K562 (cell line): Measurements from ENCODE around the gene CRYGB. TPM values are rescaled to one million over a fixed set of nuclear protein-coding genes. Genes with fewer than 3 reads are reported as not detected.

Experiments
- ATAC-seq: fragments of 200-7000 bp; cut with Tn5 transposase; 3 replicates; pipeline ENCODE4 v1.9.1; 2020; ENCODE audit warnings: moderate library complexity
- BruUV-seq: library from RNA; stranded (reverse); fragments of 400-500 nt; replicated peaks from 2 replicates; lab custom pipeline; 2021; lab: Mats Ljungman, UMichigan
- CTCF ChIA-PET: fragments of 300-600 bp; formaldehyde crosslinking; extraction: SDS; loops from one replicate; lab custom pipeline; 2021; ENCODE audit warnings: low intra/inter-chr PET ratio; lab: Yijun Ruan, JAX
- POLR2A ChIA-PET: fragments of 300-600, 350-650 bp; sonication (Branson Sonifier 250); formaldehyde crosslinking; extraction: SDS; loops from one replicate; lab custom pipeline; 2021; ENCODE audit warnings: antibody characterized with exemption, inconsistent platforms; lab: Yijun Ruan, JAX
- DNase-seq, 4 experiments: peaks; one replicate each; pipeline versions ENCODE4 v3.0.0 to v3.0.0-alpha.2; 2011 to 2018; ENCODE audit warnings: low spot score in 3 of 4, mixed read lengths in 3 of 4; ENCODE audit errors: extremely low read depth in 1 of 4
- FAIRE-seq: peaks from 2 replicates; lab custom pipeline; 2011; peaks lifted over from hg19 to GRCh38; lab: Jason Lieb, UNC
- H2AFZ ChIP-seq: 2 replicates; pipeline ENCODE4 v1.6.0; 2011; ENCODE audit warnings: low read depth, low read length, control low read depth, inconsistent platforms
- H3K27ac ChIP-seq: fragments of 200-600 bp; 3 replicates; pipeline ENCODE4 v1.8.0; 2011; ENCODE audit warnings: low read depth, mild to moderate bottlenecking, control low read depth, inconsistent platforms, low read length, moderate library complexity, mixed read lengths; ENCODE audit errors: extremely low read depth
- H3K27me3 ChIP-seq, 2 experiments: fragments of 300-600 bp in 1 of 2; 2 replicates in 1 of 2; 3 replicates in 1 of 2; pipeline versions ENCODE4 v1.6.0 to v1.8.0; 2011; ENCODE audit warnings: inconsistent platforms in 2 of 2, low read length in 2 of 2, mild to moderate bottlenecking in 1 of 2, mixed read lengths in 1 of 2, moderate library complexity in 1 of 2; ENCODE audit not compliant: control insufficient read depth in 2 of 2, insufficient read depth in 2 of 2
- H3K36me3 ChIP-seq: fragments of 300-600 bp; 3 replicates; pipeline ENCODE4 v1.8.0; 2011; ENCODE audit warnings: mild to moderate bottlenecking, low read length, inconsistent platforms; ENCODE audit not compliant: control insufficient read depth, insufficient read depth
- H3K4me1 ChIP-seq, 2 experiments: fragments of 200-600 bp in 1 of 2; replicated peaks in 1 of 2; 2 replicates in 1 of 2; 3 replicates in 1 of 2; pipeline versions ENCODE4 v1.5.1 to v1.8.0; 2011; ENCODE audit warnings: inconsistent platforms in 2 of 2, low read length in 2 of 2, mild to moderate bottlenecking in 1 of 2, mixed read lengths in 1 of 2, moderate library complexity in 1 of 2; ENCODE audit not compliant: control insufficient read depth in 2 of 2, insufficient read depth in 2 of 2
- H3K4me2 ChIP-seq: 2 replicates; pipeline ENCODE4 v1.6.1; 2011; ENCODE audit warnings: low read length, control low read depth, inconsistent platforms, mixed read lengths; ENCODE audit not compliant: insufficient read depth
- H3K4me3 ChIP-seq: fragments of 200-600 bp; sonication (generic), shearing (Covaris generic); 2 replicates; pipeline ENCODE4 v1.5.1; 2016; ENCODE audit warnings: control low read depth, inconsistent platforms
- H3K79me2 ChIP-seq: fragments of 200-600 bp; 3 replicates; pipeline ENCODE4 v1.8.0; 2011; ENCODE audit warnings: low read length, inconsistent platforms; ENCODE audit not compliant: control insufficient read depth, insufficient read depth
- H3K9ac ChIP-seq, 2 experiments: 2 replicates each; pipeline versions ENCODE4 v1.6.0 to v1.6.1; 2011; ENCODE audit warnings: low read depth in 2 of 2, low read length in 2 of 2, control low read depth in 1 of 2, inconsistent platforms in 1 of 2, mild to moderate bottlenecking in 1 of 2, mixed read lengths in 1 of 2; ENCODE audit not compliant: insufficient read depth in 1 of 2
- H3K9me1 ChIP-seq: one replicate; pipeline ENCODE4 v1.6.0; 2011; ENCODE audit warnings: inconsistent platforms, mild to moderate bottlenecking, low read length, moderate library complexity; ENCODE audit not compliant: control insufficient read depth, insufficient read depth
- H3K9me3 ChIP-seq: replicated peaks from 2 replicates; pipeline ENCODE4 v1.5.1; 2011; ENCODE audit warnings: low read depth, low read length, inconsistent platforms; ENCODE audit not compliant: control insufficient read depth, insufficient read depth
- H4K20me1 ChIP-seq: replicated peaks from 2 replicates; pipeline ENCODE4 v1.6.1; 2011; ENCODE audit warnings: low read length, inconsistent platforms, mixed read lengths; ENCODE audit not compliant: control insufficient read depth, insufficient read depth
- CEBPG ChIP-seq, 3 experiments: fragments of 200-800 bp in 1 of 3; sonication (Bioruptor generic) in 1 of 3; sonication (generic) in 1 of 3; formaldehyde crosslinking in 1 of 3; IDR thresholded peaks in 2 of 3; conservative IDR thresholded peaks in 1 of 3; 2 replicates each; pipeline versions ENCODE4 v1.6.1 to v1.8.0; 2016 to 2022; ENCODE audit warnings: missing compliant biosample characterization in 2 of 3, missing genetic modification characterization in 2 of 3, mild to moderate bottlenecking in 1 of 3, missing genetic modification reagents in 1 of 3
- FOXJ2 ChIP-seq: fragments of 200-800 bp; sonication (Bioruptor generic); IDR thresholded peaks from 2 replicates; pipeline ENCODE4 v1.6.1; 2016; ENCODE audit warnings: missing genetic modification characterization, missing compliant biosample characterization
- FUS ChIP-seq: fragments of 200-400 bp; formaldehyde crosslinking; optimal IDR thresholded peaks from 2 replicates; pipeline ENCODE3; 2017; ENCODE audit warnings: low read depth, low read length
- GATAD2B ChIP-seq: fragments of 450-650 bp; IDR thresholded peaks from 2 replicates; pipeline ENCODE4 v1.6.1; 2017; ENCODE audit warnings: mild to moderate bottlenecking, borderline replicate concordance
- NONO ChIP-seq, 2 experiments: fragments of 200-400 bp in 1 of 2; fragments of 450-650 bp in 1 of 2; formaldehyde crosslinking in 1 of 2; IDR thresholded peaks; 2 replicates each; pipeline ENCODE4 v1.6.1; 2017; ENCODE audit warnings: low read depth in 2 of 2, mild to moderate bottlenecking in 2 of 2, moderate library complexity in 2 of 2, low read length in 1 of 2
- ZNF384 ChIP-seq: IDR thresholded peaks from 2 replicates; pipeline ENCODE4 v1.6.1; 2012; ENCODE audit warnings: low read depth, low read length, improper control_type of control experiment
- ZNF696 ChIP-seq: fragments of 250-450 bp; sonication (Bioruptor Pico); conservative IDR thresholded peaks from 2 replicates; pipeline ENCODE4 v1.4.0; 2020; ENCODE audit warnings: mild to moderate bottlenecking, moderate library complexity
- WGBS: fragments of 100-300 bp; shearing (Covaris generic); methylation state at CpG from one replicate; pipeline ENCODE4 v1.1.6; 2016; ENCODE audit warnings: low coverage, mixed read lengths; ENCODE audit not compliant: insufficient coverage; ENCODE audit errors: missing lambda C conversion rate; 5-methylcytosine and 5-hydroxymethylcytosine counted together
- in situ Hi-C: fragments of 300-500 bp; cut with MboI; formaldehyde crosslinking; loops from 4 replicates; pipeline ENCODE4 v1.15.0; 2018; ENCODE audit warnings: inconsistent platforms, mixed read lengths
- intact Hi-C: fragments of 100-400 bp; cut with micrococcal nuclease; formaldehyde crosslinking; loops from 2 replicates; pipeline ENCODE4 v1.14.2; 2022
- polyA plus RNA-seq, 8 experiments: library from polyadenylated mRNA; depleted of rRNA in 4 of 8; stranded (reverse) in 5 of 8; unstranded in 3 of 8; fragments of >200 nt; fragmentation: Nextera tagmentation in 2 of 8; fragmentation: Illumina TruSeq in 1 of 8; extraction: Ambion mirVana in 2 of 8; extraction: Trizol in 1 of 8; gene quantifications; 2 replicates each; pipeline versions ENCODE4 v1.2.1 to v1.2.3, GENCODE V29; 2011 to 2014; ENCODE audit warnings: inconsistent platforms in 1 of 8, missing spikeins in 1 of 8
- total RNA-seq, 7 experiments: library from RNA; depleted of rRNA in 6 of 7; stranded (reverse); fragments of >200 nt in 6 of 7; fragmentation: Illumina TruSeq in 2 of 7; extraction: Trizol in 2 of 7; gene quantifications; 2 replicates each; pipeline versions ENCODE4 v1.2.1 to v1.2.3, GENCODE V29; 2011 to 2021; ENCODE audit warnings: low replicate concordance in 1 of 7
- TF ChIP-seq, protein P1 (sequence below), 2 experiments: IDR thresholded peaks; 2 replicates each; pipeline ENCODE4 v1.6.1; 2011; ENCODE audit warnings: borderline replicate concordance in 1 of 2, control low read depth in 1 of 2, low read depth in 1 of 2, low read length in 1 of 2, mild to moderate bottlenecking in 1 of 2, mixed read lengths in 1 of 2, moderate library complexity in 1 of 2; ENCODE audit not compliant: insufficient read depth in 1 of 2, insufficient read length in 1 of 2, poor library complexity in 1 of 2, severe bottlenecking in 1 of 2; ENCODE audit errors: extremely low read depth in 1 of 2

CRYGB gene
- total and polyA plus RNA-seq, 9 of the 15 experiments (the other 6 are each of a cell fraction or from before 2014, with no cell fraction given) = not detected

DNA sequence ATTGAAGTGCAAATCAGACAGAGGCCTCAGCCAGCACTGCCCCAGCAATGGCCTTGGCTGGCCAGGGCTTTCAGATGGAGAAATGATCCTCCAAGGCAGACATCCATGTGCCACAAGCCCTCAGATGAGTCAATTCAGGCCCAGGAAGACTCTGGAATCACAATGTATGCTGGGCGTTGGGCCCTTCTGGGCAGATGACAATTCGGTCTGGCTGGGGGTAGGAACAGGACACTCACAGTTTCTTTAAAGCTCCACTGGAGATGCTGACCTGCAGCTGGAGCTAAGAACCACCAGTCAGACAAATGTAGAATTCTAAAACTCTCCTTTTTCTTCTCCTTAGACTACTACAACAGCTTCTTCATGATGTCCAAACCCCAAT, 9.3 kb downstream of the CRYGB start:
- H4K20me1 ChIP-seq = no peaks in the 10 kb centered on the region
- CTCF ChIA-PET = no interaction called here
- no peak overlapping the region for H3K4me2 ChIP-seq
- intact Hi-C loops (no loop called here), in situ Hi-C loops (no loop called here)
- H3K4me3 ChIP-seq = no peak overlapping the region
- ATAC-seq (no peak), DNase-seq (no peak), FAIRE-seq (no peak)
- H3K9me1 ChIP-seq = no peaks in the 10 kb centered on the region
- TF ChIP-seq CEBPG (CRISPR knock-in tag; IDR thresholded peaks at IDR 0.05) (no peak), CEBPG (tag; conservative IDR thresholded peaks at IDR 0.05 in 1 of 2, IDR thresholded peaks at IDR 0.05 in 1 of 2) (no peak)
- no peak overlapping the region for H2AFZ ChIP-seq
- H3K36me3 ChIP-seq = no peaks in the 10 kb centered on the region
- no peaks in the 10 kb centered on the region for H3K4me1 ChIP-seq
- H3K27ac ChIP-seq = no peak overlapping the region
- no TSS peak for BruUV-seq
- H3K27me3 ChIP-seq = no peaks in the 10 kb centered on the region
- POLR2A ChIA-PET = no interaction called here
- no peaks in the 10 kb centered on the region for H3K9me3 ChIP-seq
- H3K9ac ChIP-seq = no peak overlapping the region
- H3K79me2 ChIP-seq = no peaks in the 10 kb centered on the region
- 17% methylated on average over 2 of the region's 2 CpGs for WGBS

DNA sequence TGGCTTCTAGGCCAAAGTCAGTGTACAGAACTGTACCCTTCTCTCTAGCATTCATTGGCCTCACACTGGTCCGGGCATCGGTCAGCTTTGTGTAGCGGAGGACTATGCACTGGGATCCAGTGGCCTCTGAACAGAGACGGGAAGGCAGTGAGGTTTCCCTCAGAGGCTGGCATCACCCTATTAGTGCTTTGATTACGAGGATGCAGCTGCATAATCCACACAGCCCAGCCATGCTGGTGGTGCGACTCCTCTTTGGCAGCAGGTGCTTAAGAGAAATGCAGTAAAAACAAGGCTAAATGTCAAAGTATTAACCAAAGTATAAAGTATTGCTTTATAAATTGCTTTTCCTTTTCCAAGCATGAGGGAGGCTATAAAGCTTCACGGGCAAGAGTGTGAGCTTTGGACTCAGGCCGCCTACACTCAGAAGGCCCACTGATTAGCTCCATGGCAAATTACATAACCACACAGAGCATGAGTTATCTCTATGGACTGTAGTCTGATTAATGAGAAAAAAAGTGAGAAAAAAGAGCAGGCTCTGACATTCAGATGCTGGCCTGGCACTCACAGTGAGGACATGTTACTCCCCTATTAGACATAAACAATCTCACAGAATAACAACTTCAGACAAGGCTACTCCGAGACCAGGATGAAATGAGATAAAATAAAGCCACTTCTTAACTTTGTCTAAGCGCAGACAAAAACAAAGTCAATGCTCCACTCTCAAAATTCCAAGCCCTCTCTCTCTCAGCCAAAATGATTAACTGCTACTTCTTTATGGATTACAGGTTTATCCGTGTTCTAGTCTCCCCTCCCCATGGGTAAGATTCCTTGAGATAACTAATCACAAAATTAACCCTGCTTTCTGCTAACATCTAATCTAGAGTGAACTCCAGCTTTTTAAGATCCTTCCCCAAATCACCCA, 9.9 kb downstream of the CRYGB start:
- no peaks in the 10 kb centered on the region for H4K20me1 ChIP-seq
- no peak overlapping the region for H2AFZ ChIP-seq
- H3K4me1 ChIP-seq = no peaks in the 10 kb centered on the region
- H3K36me3 ChIP-seq = no peaks in the 10 kb centered on the region
- no TSS peak for BruUV-seq
- H3K4me2 ChIP-seq = no peak overlapping the region
- CTCF ChIA-PET = no interaction called here
- H3K27ac ChIP-seq = no peak overlapping the region
- no peak overlapping the region for H3K4me3 ChIP-seq
- H3K9me3 ChIP-seq = no peaks in the 10 kb centered on the region
- WGBS = 55% methylated on average over 10 of the region's 11 CpGs
- intact Hi-C loops = no loop called here
- FAIRE-seq (no peak), DNase-seq (no peak), ATAC-seq (no peak)
- no peaks in the 10 kb centered on the region for H3K79me2 ChIP-seq
- POLR2A ChIA-PET = interaction anchor here (0.5 kb wide), 2 partner anchors 13 to 131 kb away, joined by 3 read pairs; no protein-coding TSS in a partner anchor
- no peaks in the 10 kb centered on the region for H3K9me1 ChIP-seq
- H3K9ac ChIP-seq = no peak overlapping the region
- H3K27me3 ChIP-seq = no peaks in the 10 kb centered on the region
- in situ Hi-C loops = no loop called here
- TF ChIP-seq NONO (IDR thresholded peaks at IDR 0.05; ENCODE audit: low read depth in 2 of 2, low read length in 1 of 2) (no peak), FUS (no peak), FOXJ2 (tag) (no peak), GATAD2B (no peak), ZNF384 (no peak), ZNF696 (CRISPR knock-in tag) (no peak)
- TF ChIP-seq, protein P1, sequence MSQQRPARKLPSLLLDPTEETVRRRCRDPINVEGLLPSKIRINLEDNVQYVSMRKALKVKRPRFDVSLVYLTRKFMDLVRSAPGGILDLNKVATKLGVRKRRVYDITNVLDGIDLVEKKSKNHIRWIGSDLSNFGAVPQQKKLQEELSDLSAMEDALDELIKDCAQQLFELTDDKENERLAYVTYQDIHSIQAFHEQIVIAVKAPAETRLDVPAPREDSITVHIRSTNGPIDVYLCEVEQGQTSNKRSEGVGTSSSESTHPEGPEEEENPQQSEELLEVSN (IDR thresholded peaks at IDR 0.05; ENCODE audit: borderline replicate concordance in 1 of 2, extremely low read depth in 1 of 2, insufficient read depth in 1 of 2, insufficient read length in 1 of 2, low read depth in 1 of 2, low read length in 1 of 2, poor library complexity in 1 of 2, severe bottlenecking in 1 of 2) = no peak
